IPS DF 6.9 (cell line): ENCODE data around the gene NAGS.
"Not testable (repeated sequence)": the region's sequence is repeated elsewhere in the genome, so short reads cannot be mapped to it uniquely, and the experiment has no call there.

Experiments used
- DNase-seq: peaks from one replicate; pipeline ENCODE4 v3.0.0-alpha.2; 2013; ENCODE audit warnings: low read depth, low spot score
- H3K27ac ChIP-seq: one replicate; pipeline ENCODE4 v1.5.1; 2013; ENCODE audit warnings: low read length, control low read depth
- H3K27me3 ChIP-seq: 2 replicates; pipeline ENCODE4 v1.6.1; 2013; ENCODE audit warnings: mild to moderate bottlenecking, low read length; ENCODE audit not compliant: control insufficient read depth, insufficient read depth
- H3K36me3 ChIP-seq: 2 replicates; pipeline ENCODE4 v1.6.1; 2013; ENCODE audit warnings: low read length; ENCODE audit not compliant: control insufficient read depth, insufficient read depth
- H3K4me1 ChIP-seq: 2 replicates; pipeline ENCODE4 v1.6.1; 2013; ENCODE audit warnings: low read length; ENCODE audit not compliant: control insufficient read depth, insufficient read depth
- H3K4me3 ChIP-seq: 2 replicates; pipeline ENCODE4 v1.5.1; 2013; ENCODE audit warnings: mild to moderate bottlenecking, low read length
- H3K9me3 ChIP-seq: 2 replicates; pipeline ENCODE4 v1.6.1; 2013; ENCODE audit warnings: low read length, inconsistent platforms; ENCODE audit not compliant: control insufficient read depth, insufficient read depth
- WGBS: extraction: QIAGEN DNeasy Blood & Tissue Kit; methylation state at CpG from one replicate; pipeline ENCODE4 v1.1.7; 2013; ENCODE audit warnings: mixed read lengths, missing lambda C conversion rate; ENCODE audit not compliant: insufficient read length, insufficient coverage; 5-methylcytosine and 5-hydroxymethylcytosine counted together

NAGS gene

GRCh38 chr17:43972444-43973212 lies 31.8 kb upstream of the NAGS start:
- H3K9me3 ChIP-seq, H3K27ac ChIP-seq, H3K4me1 ChIP-seq, H3K4me3 ChIP-seq, H3K36me3 ChIP-seq, H3K27me3 ChIP-seq, DNase-seq: not testable (repeated sequence)
- no CpG with 5 or more reads among the region's 22 CpGs for WGBS

- WGBS, result no CpG with 5 or more reads among the region's 14 CpGs
- Histone ChIP-seq H3K4me3 (no peak overlapping the region), H3K27me3 (no peaks in the 10 kb centered on the region), H3K9me3 (no peaks in the 10 kb centered on the region), H3K27ac (no peak overlapping the region), H3K4me1 (no peaks in the 10 kb centered on the region), H3K36me3 (no peaks in the 10 kb centered on the region)
- DNase-seq, result no peak
Observed at GRCh38 chr17:43974382-43975266, 29.8 kb upstream of the NAGS start.

- Histone ChIP-seq H3K27me3 (no peaks in the 10 kb centered on the region), H3K4me3 (no peak overlapping the region), H3K4me1 (no peaks in the 10 kb centered on the region), H3K36me3 (no peaks in the 10 kb centered on the region), H3K9me3 (no peaks in the 10 kb centered on the region), H3K27ac (no peak overlapping the region)
- no CpG with 5 or more reads among the region's 27 CpGs for WGBS
- DNase-seq, result no peak
Observed at GRCh38 chr17:43975898-43976297, 28.5 kb upstream of the NAGS start.

- Histone ChIP-seq H3K9me3 (no peaks in the 10 kb centered on the region), H3K27me3 (no peaks in the 10 kb centered on the region), H3K4me3 (no peak overlapping the region), H3K36me3 (no peaks in the 10 kb centered on the region), H3K4me1 (no peaks in the 10 kb centered on the region), H3K27ac (no peak overlapping the region)
- DNase-seq, result no peak
- 100% methylated on average over 1 of the region's 9 CpGs for WGBS
Observed at GRCh38 chr17:43976963-43977837, 27.2 kb upstream of the NAGS start.

GRCh38 chr17:43978078-43978477 lies 26.3 kb upstream of the NAGS start:
- WGBS, result no CpG with 5 or more reads among the region's 2 CpGs
- Histone ChIP-seq H3K9me3 (no peaks in the 10 kb centered on the region), H3K4me3 (no peak overlapping the region), H3K27ac (no peak overlapping the region), H3K36me3 (no peaks in the 10 kb centered on the region), H3K4me1 (no peaks in the 10 kb centered on the region), H3K27me3 (no peaks in the 10 kb centered on the region; the same call in 1 of the 2 replicates)
- DNase-seq, result no peak

- Histone ChIP-seq H3K4me1 (no peaks in the 10 kb centered on the region), H3K9me3 (no peaks in the 10 kb centered on the region), H3K4me3 (no peak overlapping the region), H3K36me3 (no peaks in the 10 kb centered on the region), H3K27me3 (no peaks in the 10 kb centered on the region; the same call in 1 of the 2 replicates), H3K27ac (no peak overlapping the region)
- no CpG with 5 or more reads among the region's 7 CpGs for WGBS
- DNase-seq, result no peak
Observed at GRCh38 chr17:43979011-43979410, 25.4 kb upstream of the NAGS start.

- Histone ChIP-seq H3K27ac (no peak overlapping the region), H3K4me3 (no peak overlapping the region), H3K36me3 (no peaks in the 10 kb centered on the region), H3K4me1 (no peaks in the 10 kb centered on the region), H3K9me3 (no peaks in the 10 kb centered on the region), H3K27me3 (no peaks in the 10 kb centered on the region; the same call in 1 of the 2 replicates)
- DNase-seq, result no peak
- WGBS, result no CpG with 5 or more reads among the region's 4 CpGs
Observed at GRCh38 chr17:43979671-43980070, 24.8 kb upstream of the NAGS start.

- Histone ChIP-seq H3K9me3 (no peaks in the 10 kb centered on the region), H3K36me3 (no peaks in the 10 kb centered on the region), H3K27ac (no peak overlapping the region), H3K27me3 (no peaks in the 10 kb centered on the region; the same call in 1 of the 2 replicates), H3K4me1 (no peaks in the 10 kb centered on the region), H3K4me3 (no peak overlapping the region)
- no CpG with 5 or more reads among the region's 2 CpGs for WGBS
- DNase-seq, result no peak
Observed at GRCh38 chr17:43982171-43982570, 22.3 kb upstream of the NAGS start.

- no peak for DNase-seq
- Histone ChIP-seq H3K27ac (no peak overlapping the region), H3K4me1 (no peaks in the 10 kb centered on the region), H3K36me3 (no peaks in the 10 kb centered on the region), H3K9me3 (no peaks in the 10 kb centered on the region), H3K27me3 (no peaks in the 10 kb centered on the region; the same call in 1 of the 2 replicates), H3K4me3 (no peak overlapping the region; the same call in 1 of the 2 replicates)
- WGBS, result no CpG with 5 or more reads among the region's 5 CpGs
Observed at GRCh38 chr17:43983196-43983514, 21.3 kb upstream of the NAGS start.
